MG63 (cell line): ENCODE data around the gene RASD2. TPM values are rescaled to one million over a fixed set of nuclear protein-coding genes. Genes with fewer than 3 reads are reported as not detected.

ENCODE experiments used
- DNase-seq: peaks from one replicate; pipeline ENCODE4 v3.0.0-alpha.2; 2020
- H3K27me3 ChIP-seq: fragments of 250-450 bp; sonication (Bioruptor Pico); 2 replicates; pipeline ENCODE4 v1.5.1; 2020; ENCODE audit warnings: mild to moderate bottlenecking, moderate library complexity
- H3K36me3 ChIP-seq: fragments of 250-450 bp; sonication (Bioruptor Pico); 2 replicates; pipeline ENCODE4 v1.5.1; 2020; ENCODE audit warnings: mild to moderate bottlenecking, moderate library complexity
- H3K4me3 ChIP-seq: fragments of 250-450 bp; sonication (Bioruptor Pico); 2 replicates; pipeline ENCODE4 v1.5.1; 2020; ENCODE audit warnings: mild to moderate bottlenecking, moderate library complexity
- H3K9me3 ChIP-seq: fragments of 250-450 bp; sonication (Bioruptor Pico); 2 replicates; pipeline ENCODE4 v1.5.1; 2020; ENCODE audit warnings: mild to moderate bottlenecking, moderate library complexity
- total RNA-seq: library from RNA; depleted of rRNA; stranded (reverse); fragments of >200 nt; shearing (Covaris generic); gene quantifications from 2 replicates; pipeline ENCODE4 v1.2.3, GENCODE V29; 2014; ENCODE audit warnings: low replicate concordance

Gene RASD2
- total RNA-seq, 1 experiment from 2014 or later, result 0.56 TPM

DNA sequence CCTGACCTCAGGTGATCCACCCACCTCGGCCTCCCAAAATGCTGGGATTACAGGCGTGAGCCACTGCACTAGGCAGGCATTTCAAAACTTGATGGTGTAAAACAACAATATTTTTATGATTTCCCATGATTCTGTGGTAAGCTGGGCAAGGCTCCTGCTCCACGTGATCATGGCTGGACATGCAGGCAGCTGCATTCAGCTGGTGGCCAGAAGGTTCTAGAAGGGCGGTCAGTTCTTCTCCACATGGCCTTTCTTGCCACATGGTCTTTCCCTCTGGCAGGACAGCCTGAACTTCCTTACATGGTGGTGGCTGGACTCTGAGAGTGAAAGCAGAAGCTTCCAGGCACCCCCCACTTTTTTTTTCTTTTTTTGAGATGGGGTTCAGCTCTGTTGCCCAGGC lies 9.9 kb upstream of the RASD2 start:
- no peak overlapping the region for H3K4me3 ChIP-seq
- no peaks in the 10 kb centered on the region for H3K27me3 ChIP-seq
- DNase-seq, result no peak
- no peaks in the 10 kb centered on the region for H3K36me3 ChIP-seq
- peaks cover 6% of the 10 kb centered on the region for H3K9me3 ChIP-seq

DNA sequence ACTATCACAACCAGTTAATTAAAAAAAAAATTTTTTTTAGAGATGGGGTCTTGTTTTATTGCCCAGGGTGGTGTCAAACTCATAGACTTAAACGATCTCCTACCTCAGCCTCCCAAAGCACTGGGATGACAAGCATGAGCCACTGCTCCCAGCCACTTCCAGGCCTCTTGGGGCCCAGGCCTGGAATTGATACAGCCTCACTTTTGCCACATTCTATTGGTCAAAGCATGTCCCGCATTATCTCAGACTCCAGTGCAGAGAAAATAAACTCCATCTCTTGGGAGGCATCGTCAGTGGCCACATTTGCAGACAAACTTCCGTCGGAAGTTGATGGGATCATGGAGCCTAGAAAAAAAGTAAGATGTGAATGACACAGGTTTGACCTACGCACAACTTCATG lies 9.4 kb upstream of the RASD2 start:
- Histone ChIP-seq H3K4me3 (no peak overlapping the region), H3K36me3 (no peaks in the 10 kb centered on the region), H3K9me3 (peaks cover 6% of the 10 kb centered on the region), H3K27me3 (no peaks in the 10 kb centered on the region)
- no peak for DNase-seq

DNA sequence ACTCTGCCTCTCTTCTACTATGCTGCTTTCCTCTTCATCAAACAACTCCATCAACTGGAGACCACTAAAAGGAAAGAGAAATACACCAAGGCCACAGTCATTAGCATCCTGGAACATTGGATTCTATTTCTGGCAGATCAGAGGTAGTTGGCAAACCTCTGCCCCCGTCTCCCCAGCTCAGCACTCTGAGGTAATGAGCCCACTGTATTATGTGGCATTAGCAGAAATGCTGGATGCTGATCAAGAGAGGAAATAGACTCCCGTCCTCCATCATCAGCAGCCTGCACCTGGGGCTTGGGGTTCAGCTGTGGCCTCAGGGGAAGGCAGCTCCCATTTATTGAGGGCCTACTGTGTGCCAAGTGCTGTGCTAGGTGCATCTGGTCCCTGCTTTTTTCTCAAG lies 9.0 kb upstream of the RASD2 start:
- Histone ChIP-seq H3K9me3 (peaks cover 6% of the 10 kb centered on the region), H3K36me3 (no peaks in the 10 kb centered on the region), H3K4me3 (no peak overlapping the region), H3K27me3 (no peaks in the 10 kb centered on the region)
- no peak for DNase-seq

GRCh38 chr22:35533365-35534029 lies 7.1 kb upstream of the RASD2 start:
- Histone ChIP-seq H3K9me3 (peaks cover 6% of the 10 kb centered on the region), H3K4me3 (no peak overlapping the region)
- no peak for DNase-seq

DNA sequence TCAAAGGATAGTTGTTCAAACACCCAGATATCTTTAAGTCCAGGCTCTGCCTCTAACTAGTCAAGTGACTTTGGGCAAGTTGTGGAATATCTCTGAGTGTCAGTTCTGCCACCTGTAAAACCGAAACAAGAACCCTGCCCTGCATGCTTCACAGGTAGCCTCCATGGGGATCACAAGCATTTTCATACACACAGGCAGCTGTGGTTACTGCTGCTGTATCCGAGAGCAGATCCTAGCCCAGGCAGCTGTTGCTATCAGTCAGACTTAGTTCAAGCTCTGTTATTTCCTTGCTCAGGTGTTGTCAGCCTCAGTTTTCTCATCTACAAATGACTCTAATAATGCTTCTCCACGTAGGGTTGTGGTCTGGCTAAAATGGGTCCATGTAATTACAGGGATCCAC lies 6.5 kb upstream of the RASD2 start:
- H3K9me3 ChIP-seq, result peaks cover 2% of the 10 kb centered on the region
- H3K4me3 ChIP-seq, result no peak overlapping the region
- no peaks in the 10 kb centered on the region for H3K27me3 ChIP-seq
- DNase-seq, result no peak
- no peaks in the 10 kb centered on the region for H3K36me3 ChIP-seq

More at GRCh38 chr22:35533365-35534029, 7.1 kb upstream of the RASD2 start:
- no peaks in the 10 kb centered on the region for H3K27me3 ChIP-seq
- H3K36me3 ChIP-seq, result no peaks in the 10 kb centered on the region

GRCh38 chr22:35537232-35537631 lies 3.4 kb upstream of the RASD2 start:
- no peak for DNase-seq
- H3K4me3 ChIP-seq, result no peak overlapping the region
- no peaks in the 10 kb centered on the region for H3K27me3 ChIP-seq
- no peaks in the 10 kb centered on the region for H3K36me3 ChIP-seq
- no peaks in the 10 kb centered on the region for H3K9me3 ChIP-seq

- peak; percentile 66 for DNase-seq
- no peaks in the 10 kb centered on the region for H3K36me3 ChIP-seq
- no peak overlapping the region for H3K4me3 ChIP-seq
- H3K9me3 ChIP-seq, result no peaks in the 10 kb centered on the region
- no peaks in the 10 kb centered on the region for H3K27me3 ChIP-seq
Measured at GRCh38 chr22:35538801-35539321, 1.8 kb upstream of the RASD2 start.

DNA sequence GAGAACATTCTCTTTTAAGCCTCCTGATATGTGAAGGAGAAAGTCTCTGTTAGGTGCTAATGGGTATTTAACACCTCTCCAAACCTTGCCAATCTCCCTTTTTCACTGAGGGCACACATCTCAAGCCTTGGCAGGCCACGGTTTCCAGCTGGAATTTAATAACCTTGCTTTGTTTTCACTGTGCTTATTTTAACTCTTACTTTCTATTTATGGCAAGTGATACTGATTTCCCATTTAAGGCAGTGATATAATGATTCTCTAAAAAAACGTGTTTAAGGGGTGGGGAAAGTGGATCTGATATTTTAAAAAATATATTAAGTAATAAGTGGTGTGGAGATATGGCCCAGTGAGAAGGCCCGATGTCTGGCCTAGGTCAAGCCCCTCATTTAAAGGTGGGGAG lies 1.1 kb upstream of the RASD2 start:
- Histone ChIP-seq H3K4me3 (no peak overlapping the region), H3K36me3 (no peaks in the 10 kb centered on the region), H3K27me3 (no peaks in the 10 kb centered on the region), H3K9me3 (no peaks in the 10 kb centered on the region)
- no peak for DNase-seq

DNA sequence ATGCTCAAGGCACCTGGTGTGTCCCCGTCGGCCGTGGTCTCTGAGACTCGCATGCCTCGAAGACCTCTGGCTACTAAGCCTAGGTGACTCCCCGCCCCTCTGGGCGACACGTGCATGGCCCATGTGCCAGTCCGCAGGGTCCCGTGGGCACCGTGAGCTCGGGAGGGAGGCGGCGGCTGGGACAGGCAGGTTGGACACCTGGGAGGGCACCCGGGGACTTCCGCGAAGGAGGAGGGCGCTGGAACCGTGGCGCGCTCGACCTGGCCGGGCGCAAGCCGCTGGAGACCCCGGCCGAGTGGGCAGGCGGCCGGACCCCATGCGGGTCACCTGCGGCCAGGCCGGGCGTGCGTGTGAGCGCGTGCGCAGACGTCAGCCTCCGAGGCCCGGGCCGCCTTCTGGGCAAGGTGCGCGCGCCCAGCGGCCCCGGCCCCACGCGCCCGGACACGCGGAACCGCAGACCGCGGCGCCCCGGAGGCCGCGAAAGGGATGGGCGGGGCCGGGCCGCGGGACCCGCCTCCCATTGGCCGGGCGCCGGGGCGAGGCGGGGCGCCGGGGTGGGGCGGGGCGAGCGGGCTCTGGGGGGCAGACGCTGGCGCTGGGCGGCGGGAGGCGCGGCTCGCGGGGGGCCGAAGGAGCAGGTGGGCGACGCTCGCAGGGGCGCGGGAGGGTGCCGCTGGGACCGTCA lies 579 bp upstream of the RASD2 start:
- Histone ChIP-seq H3K36me3 (no peaks in the 10 kb centered on the region), H3K9me3 (no peaks in the 10 kb centered on the region), H3K27me3 (no peaks in the 10 kb centered on the region), H3K4me3 (peak overlapping the region; percentile 41)
- peak; percentile 32 for DNase-seq

DNA sequence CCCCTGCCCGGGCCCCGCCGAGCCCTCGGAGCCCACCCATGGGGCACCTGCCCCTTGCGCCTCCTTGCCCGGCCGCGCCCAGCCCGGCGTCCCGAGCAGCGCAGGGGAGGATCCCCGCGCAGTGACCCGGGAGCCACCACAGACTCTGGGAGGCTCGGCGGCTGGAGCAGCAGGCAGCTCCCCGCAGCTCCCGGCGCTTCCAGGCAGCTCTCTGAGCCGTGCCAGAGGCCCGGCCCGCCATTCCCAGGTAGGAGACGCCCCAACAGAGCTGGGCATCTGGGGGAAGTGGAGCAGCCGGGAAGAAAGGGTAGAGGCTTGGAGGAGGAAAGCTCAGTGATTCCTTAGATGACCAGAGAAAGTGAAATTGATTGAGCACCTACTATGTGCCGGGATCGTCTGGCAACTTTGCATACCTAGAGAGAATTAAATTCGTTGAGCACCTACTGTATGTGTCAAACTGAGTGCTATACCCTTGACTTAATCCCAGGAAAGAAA lies 670 bp downstream of the RASD2 start:
- DNase-seq, result no peak
- Histone ChIP-seq H3K4me3 (no peak overlapping the region), H3K36me3 (no peaks in the 10 kb centered on the region), H3K27me3 (no peaks in the 10 kb centered on the region), H3K9me3 (no peaks in the 10 kb centered on the region)

DNA sequence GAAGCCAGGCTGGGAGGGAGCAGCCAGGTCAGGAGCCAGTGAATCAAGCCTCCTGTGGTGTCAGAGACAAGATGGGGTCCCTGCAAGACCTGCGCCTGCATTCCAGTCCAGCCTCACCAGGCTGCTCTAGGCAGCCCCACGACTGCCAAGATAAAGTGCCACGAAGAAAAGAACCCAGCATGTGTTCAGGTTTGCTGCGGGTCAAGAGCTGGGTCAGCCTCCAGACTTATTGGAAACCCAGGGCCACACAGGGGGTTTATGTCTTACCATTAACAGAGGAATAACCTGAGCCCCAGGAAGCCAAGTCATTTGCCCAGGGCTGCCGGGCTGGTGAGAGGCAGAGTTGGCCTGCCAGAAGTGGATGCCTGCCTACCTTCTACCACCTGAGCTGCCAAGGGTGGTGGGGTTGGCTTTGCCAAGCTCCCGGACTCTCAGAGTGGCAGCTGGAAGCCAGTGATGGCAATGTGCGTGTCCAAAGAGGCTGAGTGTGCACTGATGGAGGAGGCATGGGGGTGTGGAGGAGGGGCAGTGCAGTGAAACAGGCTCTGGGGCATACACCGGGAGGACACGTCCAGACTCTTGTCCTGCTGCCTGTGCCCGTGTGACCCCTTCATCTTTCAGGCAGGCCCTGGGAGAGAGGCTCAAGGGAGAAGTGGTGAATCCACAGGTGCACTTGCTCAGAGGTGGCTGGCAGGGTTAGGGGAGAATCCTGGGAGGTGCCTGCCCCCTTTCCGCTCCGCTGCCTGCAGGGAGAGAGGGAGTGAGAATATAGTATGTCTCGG lies 1.7 kb downstream of the RASD2 start:
- Histone ChIP-seq H3K36me3 (no peaks in the 10 kb centered on the region), H3K4me3 (no peak overlapping the region), H3K9me3 (no peaks in the 10 kb centered on the region), H3K27me3 (no peaks in the 10 kb centered on the region)
- no peak for DNase-seq

- Histone ChIP-seq H3K9me3 (no peaks in the 10 kb centered on the region), H3K27me3 (no peaks in the 10 kb centered on the region), H3K4me3 (no peak overlapping the region), H3K36me3 (no peaks in the 10 kb centered on the region)
- no peak for DNase-seq
Measured at GRCh38 chr22:35542939-35543516, 2.4 kb downstream of the RASD2 start.

DNA sequence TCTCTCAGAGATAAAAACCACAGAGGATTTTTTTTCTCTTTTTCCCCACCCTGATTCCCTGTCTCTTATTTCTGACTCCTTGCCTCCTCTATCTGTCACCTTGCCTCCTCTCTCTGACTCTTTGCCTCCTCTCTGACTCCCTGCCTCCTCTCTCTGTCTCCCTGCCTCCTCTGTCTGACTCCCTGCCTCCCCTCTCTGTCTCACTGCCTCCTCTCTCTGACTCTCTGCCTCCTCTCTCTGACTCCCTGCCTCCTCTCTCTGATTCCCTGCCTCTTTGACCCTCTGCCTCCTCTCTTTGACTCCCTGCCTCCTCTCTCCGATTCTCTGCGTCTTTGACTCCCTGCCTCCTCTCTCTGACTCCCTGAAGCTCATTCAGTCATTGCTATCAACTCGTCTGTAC lies 3.1 kb downstream of the RASD2 start:
- H3K4me3 ChIP-seq, result no peak overlapping the region
- no peaks in the 10 kb centered on the region for H3K36me3 ChIP-seq
- DNase-seq, result no peak
- H3K9me3 ChIP-seq, result no peaks in the 10 kb centered on the region
- no peaks in the 10 kb centered on the region for H3K27me3 ChIP-seq

DNA sequence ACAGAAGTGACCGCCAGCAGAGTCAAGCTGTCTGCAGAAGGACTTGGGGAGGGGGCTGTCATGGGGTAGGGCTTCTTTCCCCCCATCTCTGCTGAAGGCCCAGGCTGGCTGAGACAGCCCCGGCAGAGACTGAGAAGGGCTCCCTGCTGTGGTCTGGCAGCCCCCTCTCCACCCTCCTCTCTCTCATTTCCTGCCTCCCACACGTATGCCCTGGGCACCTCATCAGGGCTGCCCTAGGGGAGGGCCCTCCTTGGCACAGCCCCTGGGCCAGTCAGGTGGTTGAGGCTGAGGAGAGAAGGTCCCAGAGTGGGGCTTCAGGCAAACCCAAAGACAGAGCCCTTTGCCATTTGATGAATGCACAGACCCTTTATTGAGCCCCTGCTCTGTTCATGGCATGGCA lies 3.6 kb downstream of the RASD2 start:
- no peaks in the 10 kb centered on the region for H3K27me3 ChIP-seq
- no peaks in the 10 kb centered on the region for H3K36me3 ChIP-seq
- no peak overlapping the region for H3K4me3 ChIP-seq
- H3K9me3 ChIP-seq, result no peaks in the 10 kb centered on the region
- peak; percentile 80 for DNase-seq

DNA sequence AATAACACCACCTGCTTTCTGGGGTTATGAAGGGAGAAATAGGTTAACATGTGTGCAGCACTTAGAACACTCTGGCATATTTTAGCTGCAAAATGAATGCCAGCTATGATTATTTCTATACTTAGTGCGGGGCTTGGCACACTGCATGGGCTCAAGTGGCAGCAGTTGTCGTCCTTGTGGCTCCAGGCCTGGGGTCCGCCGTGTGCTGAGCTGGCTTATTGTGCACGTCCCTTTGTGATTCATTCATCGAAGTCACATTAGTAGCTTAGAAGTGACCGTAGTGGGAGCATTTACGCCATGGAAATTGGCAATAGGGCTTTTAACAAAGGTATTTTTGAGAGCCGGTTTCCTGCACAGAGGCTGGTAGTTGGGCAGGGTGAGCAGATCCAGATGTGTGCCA lies 4.2 kb downstream of the RASD2 start:
- Histone ChIP-seq H3K27me3 (no peaks in the 10 kb centered on the region), H3K36me3 (no peaks in the 10 kb centered on the region), H3K4me3 (no peak overlapping the region), H3K9me3 (no peaks in the 10 kb centered on the region)
- DNase-seq, result no peak

DNA sequence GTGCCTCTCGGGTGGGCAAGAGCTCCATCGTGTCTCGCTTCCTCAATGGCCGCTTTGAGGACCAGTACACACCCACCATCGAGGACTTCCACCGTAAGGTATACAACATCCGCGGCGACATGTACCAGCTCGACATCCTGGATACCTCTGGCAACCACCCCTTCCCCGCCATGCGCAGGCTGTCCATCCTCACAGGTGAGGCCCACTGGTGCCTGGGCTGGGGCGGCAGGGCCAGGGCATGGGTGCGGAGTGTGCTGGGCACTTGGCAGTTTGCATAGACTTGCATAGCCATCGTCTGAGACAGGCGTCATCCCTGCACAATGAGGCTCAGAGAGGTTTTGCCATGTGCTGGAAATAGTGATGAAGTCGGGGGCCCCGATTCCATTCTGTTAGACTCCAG lies 6.3 kb downstream of the RASD2 start:
- DNase-seq, result no peak
- no peak overlapping the region for H3K4me3 ChIP-seq
- H3K27me3 ChIP-seq, result no peaks in the 10 kb centered on the region
- H3K9me3 ChIP-seq, result no peaks in the 10 kb centered on the region
- no peaks in the 10 kb centered on the region for H3K36me3 ChIP-seq
